HuH-7 (cell line): ENCODE results near the gene SDHAF4.
"Not testable (repeated sequence)": the region's sequence is repeated elsewhere in the genome, so short reads cannot be mapped to it uniquely, and the experiment has no call there.

ENCODE experiments used
- DNase-seq: peaks from one replicate; pipeline ENCODE4 v3.0.0; 2011; ENCODE audit warnings: low spot score

The SDHAF4 gene

GRCh38 chr6:70566751-70567382, at the start of gene SDHAF4:
SDHAF4 (plus strand) TSS chr6:70566930; CDS start chr6:70566941, 11 bp downstream.
- DNase-seq, result peak; percentile 98

- DNase-seq, result no peak
Measured at GRCh38 chr6:70518723-70519122, 48.0 kb upstream of the SDHAF4 start.

- peak; percentile 19 for DNase-seq
Measured at GRCh38 chr6:70520575-70520974, 46.2 kb upstream of the SDHAF4 start.

GRCh38 chr6:70524721-70525286, 41.9 kb upstream of the SDHAF4 start:
- no peak for DNase-seq

- no peak for DNase-seq
Measured at GRCh38 chr6:70527071-70527737, 39.5 kb upstream of the SDHAF4 start.

- DNase-seq, result no peak
Measured at GRCh38 chr6:70530023-70530422, 36.7 kb upstream of the SDHAF4 start.

GRCh38 chr6:70531133-70531532, 35.6 kb upstream of the SDHAF4 start:
- DNase-seq, result no peak

- DNase-seq, result no peak
Measured at GRCh38 chr6:70537266-70537665, 29.5 kb upstream of the SDHAF4 start.

- DNase-seq, result no peak
Measured at GRCh38 chr6:70538376-70538775, 28.4 kb upstream of the SDHAF4 start.

GRCh38 chr6:70547313-70547712, 19.4 kb upstream of the SDHAF4 start:
- peak; percentile 16 for DNase-seq

GRCh38 chr6:70547905-70548304, 18.8 kb upstream of the SDHAF4 start:
- no peak for DNase-seq

- DNase-seq, result no peak
Measured at GRCh38 chr6:70549327-70549726, 17.4 kb upstream of the SDHAF4 start.

GRCh38 chr6:70551566-70551965, 15.2 kb upstream of the SDHAF4 start:
- DNase-seq, result no peak

GRCh38 chr6:70552286-70552940, 14.3 kb upstream of the SDHAF4 start:
- DNase-seq, result not testable (repeated sequence)

GRCh38 chr6:70552974-70553373, 13.8 kb upstream of the SDHAF4 start:
- no peak for DNase-seq

- no peak for DNase-seq
Measured at GRCh38 chr6:70557998-70558397, 8.7 kb upstream of the SDHAF4 start.

- DNase-seq, result not testable (repeated sequence)
Measured at GRCh38 chr6:70562401-70562800, 4.3 kb upstream of the SDHAF4 start.

- DNase-seq, result no peak
Measured at GRCh38 chr6:70563530-70563929, 3.2 kb upstream of the SDHAF4 start.

GRCh38 chr6:70574643-70575042, 7.9 kb downstream of the SDHAF4 start:
- no peak for DNase-seq

- DNase-seq, result no peak
Measured at GRCh38 chr6:70575899-70576495, 9.3 kb downstream of the SDHAF4 start.

GRCh38 chr6:70586114-70586513, 19.4 kb downstream of the SDHAF4 start:
- no peak for DNase-seq

- no peak for DNase-seq
Measured at GRCh38 chr6:70590400-70590799, 23.7 kb downstream of the SDHAF4 start.
